Measurements from ENCODE around the gene CSMD2. TPM values are rescaled to one million over a fixed set of nuclear protein-coding genes. Genes with fewer than 3 reads are reported as not detected.

CSMD2 gene
- total RNA-seq, 2 experiments from 2014 or later: not detected

GRCh38 chr1:33863779-33864178 lies 301.3 kb downstream of the CSMD2 start, which contains the start of gene HMGB4:
Gene HMGB4 (plus strand): TSS chr1:33864079. CDS start chr1:33864192, 113 bp downstream.
- ChIA-PET CTCF (no interaction called here), POLR2A (no interaction called here)
- Histone ChIP-seq H3K4me3 (ENCODE audit: low read length) (no peak within 1 kb of the TSS), H3K27me3 (ENCODE audit: control insufficient read depth in 1 of 2, insufficient read depth in 2 of 2, low read length in 2 of 2) (peaks cover 0 to 8% of the 10 kb centered on the region in 2 experiments), H3K9me3 (ENCODE audit: control insufficient read depth in 1 of 2, insufficient read depth in 1 of 2, low read length in 2 of 2) (no peaks in the 10 kb centered on the region), H3K27ac (ENCODE audit: low read depth in 1 of 2, low read length in 2 of 2) (no peak within 1 kb of the TSS), H3K4me1 (ENCODE audit: insufficient read depth, low read length) (no peaks in the 10 kb centered on the region), H3K36me3 (ENCODE audit: insufficient read depth, low read length) (no peaks in the 10 kb centered on the region)
- ATAC-seq (ENCODE audit: poor library complexity) (no peak), DNase-seq (no peak)
- Mint-ChIP-seq H3K27me3 (peaks cover 51% of the 10 kb centered on the region), H3K4me1 (ENCODE audit: low read depth) (no peaks in the 10 kb centered on the region), H3K36me3 (ENCODE audit: low read depth) (no peaks in the 10 kb centered on the region), H3K4me3 (no peak within 1 kb of the TSS), H3K27ac (no peak within 1 kb of the TSS), H3K9me3 (no peaks in the 10 kb centered on the region)
- intact Hi-C loops (cut with DNase I, micrococcal nuclease): no loop called here
- TF ChIP-seq, protein P1, sequence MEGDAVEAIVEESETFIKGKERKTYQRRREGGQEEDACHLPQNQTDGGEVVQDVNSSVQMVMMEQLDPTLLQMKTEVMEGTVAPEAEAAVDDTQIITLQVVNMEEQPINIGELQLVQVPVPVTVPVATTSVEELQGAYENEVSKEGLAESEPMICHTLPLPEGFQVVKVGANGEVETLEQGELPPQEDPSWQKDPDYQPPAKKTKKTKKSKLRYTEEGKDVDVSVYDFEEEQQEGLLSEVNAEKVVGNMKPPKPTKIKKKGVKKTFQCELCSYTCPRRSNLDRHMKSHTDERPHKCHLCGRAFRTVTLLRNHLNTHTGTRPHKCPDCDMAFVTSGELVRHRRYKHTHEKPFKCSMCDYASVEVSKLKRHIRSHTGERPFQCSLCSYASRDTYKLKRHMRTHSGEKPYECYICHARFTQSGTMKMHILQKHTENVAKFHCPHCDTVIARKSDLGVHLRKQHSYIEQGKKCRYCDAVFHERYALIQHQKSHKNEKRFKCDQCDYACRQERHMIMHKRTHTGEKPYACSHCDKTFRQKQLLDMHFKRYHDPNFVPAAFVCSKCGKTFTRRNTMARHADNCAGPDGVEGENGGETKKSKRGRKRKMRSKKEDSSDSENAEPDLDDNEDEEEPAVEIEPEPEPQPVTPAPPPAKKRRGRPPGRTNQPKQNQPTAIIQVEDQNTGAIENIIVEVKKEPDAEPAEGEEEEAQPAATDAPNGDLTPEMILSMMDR (IDR thresholded peaks at IDR 0.05): no peak

- intact Hi-C loops (cut with DNase I, micrococcal nuclease): no loop called here
- no peaks in the 10 kb centered on the region for H3K36me3 Mint-ChIP-seq (ENCODE audit: low read depth)
- H3K27me3 Mint-ChIP-seq: peaks cover 43% of the 10 kb centered on the region
- ATAC-seq (ENCODE audit: poor library complexity) (no peak), DNase-seq (no peak)
- Histone ChIP-seq H3K27ac (ENCODE audit: low read depth in 1 of 2, low read length in 2 of 2) (no peak overlapping the region), H3K27me3 (ENCODE audit: control insufficient read depth in 1 of 2, insufficient read depth in 2 of 2, low read length in 2 of 2) (peaks cover 6 to 8% of the 10 kb centered on the region in 2 experiments), H3K9me3 (ENCODE audit: control insufficient read depth in 1 of 2, insufficient read depth in 1 of 2, low read length in 2 of 2) (peaks cover 0 to 3% of the 10 kb centered on the region in 2 experiments), H3K36me3 (ENCODE audit: insufficient read depth, low read length) (no peaks in the 10 kb centered on the region), H3K4me3 (ENCODE audit: low read length) (no peak overlapping the region), H3K4me1 (ENCODE audit: insufficient read depth, low read length) (no peaks in the 10 kb centered on the region)
- H3K4me3 Mint-ChIP-seq: no peak overlapping the region
- H3K4me1 Mint-ChIP-seq (ENCODE audit: low read depth): no peaks in the 10 kb centered on the region
- H3K27ac Mint-ChIP-seq: no peak overlapping the region
- CTCF ChIA-PET: no interaction called here
- TF ChIP-seq, protein P1 (IDR thresholded peaks at IDR 0.05): no peak
- POLR2A ChIA-PET: no interaction called here
- H3K9me3 Mint-ChIP-seq: no peaks in the 10 kb centered on the region
Measured at GRCh38 chr1:33860671-33861070, 304.4 kb downstream of the CSMD2 start.

- Histone ChIP-seq H3K27me3 (ENCODE audit: control insufficient read depth in 1 of 2, insufficient read depth in 2 of 2, low read length in 2 of 2) (peaks cover 6 to 10% of the 10 kb centered on the region in 2 experiments), H3K9me3 (ENCODE audit: control insufficient read depth in 1 of 2, insufficient read depth in 1 of 2, low read length in 2 of 2) (peaks cover 0 to 3% of the 10 kb centered on the region in 2 experiments), H3K4me3 (ENCODE audit: low read length) (no peak overlapping the region), H3K4me1 (ENCODE audit: insufficient read depth, low read length) (no peaks in the 10 kb centered on the region), H3K36me3 (ENCODE audit: insufficient read depth, low read length) (no peaks in the 10 kb centered on the region), H3K27ac (ENCODE audit: low read depth in 1 of 2, low read length in 2 of 2) (no peak overlapping the region)
- ChIA-PET POLR2A (no interaction called here), CTCF (no interaction called here)
- ATAC-seq (ENCODE audit: poor library complexity) (no peak), DNase-seq (no peak)
- Mint-ChIP-seq H3K9me3 (no peaks in the 10 kb centered on the region), H3K27ac (no peak overlapping the region), H3K4me1 (ENCODE audit: low read depth) (no peaks in the 10 kb centered on the region), H3K4me3 (no peak overlapping the region), H3K27me3 (peaks cover 52% of the 10 kb centered on the region), H3K36me3 (ENCODE audit: low read depth) (no peaks in the 10 kb centered on the region)
- TF ChIP-seq, protein P1 (IDR thresholded peaks at IDR 0.05): no peak
- intact Hi-C loops (cut with DNase I, micrococcal nuclease): no loop called here
Measured at GRCh38 chr1:33854091-33854490, 310.9 kb downstream of the CSMD2 start.

All from CD4-positive, alpha-beta T cell (primary cell).